HG02840 (cell line): Measurements from ENCODE around the gene TFRC.
"Not testable (repeated sequence)": the region's sequence is repeated elsewhere in the genome, so short reads cannot be mapped to it uniquely, and the experiment has no call there.

ENCODE experiments used
- ATAC-seq: cut with Tn5 transposase; IDR thresholded peaks from one replicate; pipeline ENCODE4 v1.9.1; 2021; ENCODE audit warnings: mild to moderate bottlenecking, moderate library complexity, moderate number of reproducible peaks; ENCODE audit not compliant: unreplicated experiment, low FRiP score

TFRC gene

GRCh38 chr3:196050597-196050996 lies 31.3 kb downstream of the TFRC start:
- ATAC-seq = no peak

GRCh38 chr3:196049653-196050052 lies 32.2 kb downstream of the TFRC start:
- no peak for ATAC-seq

- no peak for ATAC-seq
Observed at GRCh38 chr3:196048922-196049598, 32.8 kb downstream of the TFRC start.

GRCh38 chr3:196047391-196048030 lies 34.4 kb downstream of the TFRC start:
- ATAC-seq = no peak

GRCh38 chr3:196044513-196044912 lies 37.4 kb downstream of the TFRC start:
- ATAC-seq = no peak

GRCh38 chr3:196042673-196043072 lies 39.2 kb downstream of the TFRC start:
- ATAC-seq = no peak

- no peak for ATAC-seq
Observed at GRCh38 chr3:196039359-196039758, 42.5 kb downstream of the TFRC start.

- ATAC-seq = not testable (repeated sequence)
Observed at GRCh38 chr3:196026059-196026458, 55.8 kb downstream of the TFRC start.

GRCh38 chr3:196024968-196025367 lies 56.9 kb downstream of the TFRC start:
- ATAC-seq = no peak

GRCh38 chr3:196023947-196024346 lies 57.9 kb downstream of the TFRC start:
- ATAC-seq = no peak

GRCh38 chr3:196022499-196022878 lies 59.4 kb downstream of the TFRC start:
- not testable (repeated sequence) for ATAC-seq

GRCh38 chr3:196020373-196020772 lies 61.5 kb downstream of the TFRC start:
- no peak for ATAC-seq

GRCh38 chr3:196019576-196019975 lies 62.3 kb downstream of the TFRC start:
- not testable (repeated sequence) for ATAC-seq

GRCh38 chr3:196018159-196018558 lies 63.7 kb downstream of the TFRC start:
- ATAC-seq = not testable (repeated sequence)

- ATAC-seq = no peak
Observed at GRCh38 chr3:196016485-196016884, 65.4 kb downstream of the TFRC start.

GRCh38 chr3:196016059-196016458 lies 65.8 kb downstream of the TFRC start:
- ATAC-seq = no peak

GRCh38 chr3:196013587-196014487 lies 68.1 kb downstream of the TFRC start:
- no peak for ATAC-seq

- ATAC-seq = no peak
Observed at GRCh38 chr3:196012941-196013476, 68.9 kb downstream of the TFRC start.

- no peak for ATAC-seq
Observed at GRCh38 chr3:196012481-196012880, 69.4 kb downstream of the TFRC start.

- no peak for ATAC-seq
Observed at GRCh38 chr3:196009456-196009855, 72.4 kb downstream of the TFRC start.

GRCh38 chr3:196008929-196009328 lies 73.0 kb downstream of the TFRC start:
- ATAC-seq = no peak
